H54 (cell line): ENCODE data around the gene LMF1.

ENCODE experiments used
- DNase-seq: peaks from one replicate; pipeline ENCODE4 v3.0.0; 2011; ENCODE audit warnings: low spot score, mixed read lengths; ENCODE audit not compliant: insufficient read length
- FAIRE-seq: peaks from 3 replicates; lab custom pipeline; 2011; peaks lifted over from hg19 to GRCh38; lab: Jason Lieb, UNC
- POLR2A ChIP-seq: IDR thresholded peaks from 2 replicates; pipeline ENCODE4 v1.6.1; 2011; ENCODE audit warnings: low read depth, mild to moderate bottlenecking, low read length

Gene LMF1

DNA sequence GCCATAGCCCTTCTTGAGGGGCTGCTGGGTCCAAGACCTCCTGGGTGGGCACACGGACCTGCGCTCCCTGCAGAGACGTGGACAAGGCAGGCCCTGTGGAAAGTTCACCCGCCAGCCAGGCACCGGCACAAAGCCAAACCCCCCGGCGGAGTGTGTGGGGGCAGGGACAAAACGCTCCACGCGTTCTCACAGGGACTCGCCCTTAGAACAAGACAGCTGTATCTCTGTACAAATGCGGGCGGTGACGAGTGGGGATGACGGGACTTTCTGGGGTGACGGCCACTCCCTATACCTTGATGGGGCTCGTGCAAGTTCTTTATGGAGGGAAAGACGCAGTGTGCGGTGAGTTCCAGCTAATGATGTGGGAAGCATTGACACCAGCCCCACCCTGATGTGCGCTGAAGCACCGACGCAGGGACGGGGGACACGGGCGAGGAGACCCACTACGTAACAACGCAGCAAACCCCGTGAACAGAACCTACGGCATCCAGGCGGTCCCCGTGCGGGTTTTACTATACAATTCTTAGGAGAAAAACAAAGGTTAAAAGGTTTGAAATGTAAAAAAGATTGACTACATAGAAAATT lies 49.4 kb downstream of the LMF1 start:
- no peak for TF ChIP-seq POLR2A
- no peak for DNase-seq
- FAIRE-seq = no peak

DNA sequence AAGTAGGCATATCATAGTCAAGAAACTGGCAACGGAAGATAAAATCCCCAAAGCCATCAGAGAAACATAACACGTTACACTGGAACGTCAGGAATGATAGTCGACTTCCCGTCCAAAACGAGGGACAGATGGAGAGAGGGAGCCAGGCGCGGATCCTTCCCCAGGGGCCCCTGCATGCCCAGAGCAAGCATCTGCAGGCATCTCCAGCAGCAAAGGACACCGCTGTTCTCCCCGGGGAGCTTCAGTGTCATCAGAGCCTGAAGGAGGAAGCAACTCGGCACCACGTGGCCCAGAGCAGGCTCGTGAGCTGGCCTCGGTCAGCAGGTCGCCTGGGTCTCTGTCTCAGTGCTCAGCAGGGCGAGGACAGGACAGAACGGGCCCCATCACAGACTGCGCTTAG lies 50.1 kb downstream of the LMF1 start:
- FAIRE-seq = no peak
- no peak for DNase-seq

DNA sequence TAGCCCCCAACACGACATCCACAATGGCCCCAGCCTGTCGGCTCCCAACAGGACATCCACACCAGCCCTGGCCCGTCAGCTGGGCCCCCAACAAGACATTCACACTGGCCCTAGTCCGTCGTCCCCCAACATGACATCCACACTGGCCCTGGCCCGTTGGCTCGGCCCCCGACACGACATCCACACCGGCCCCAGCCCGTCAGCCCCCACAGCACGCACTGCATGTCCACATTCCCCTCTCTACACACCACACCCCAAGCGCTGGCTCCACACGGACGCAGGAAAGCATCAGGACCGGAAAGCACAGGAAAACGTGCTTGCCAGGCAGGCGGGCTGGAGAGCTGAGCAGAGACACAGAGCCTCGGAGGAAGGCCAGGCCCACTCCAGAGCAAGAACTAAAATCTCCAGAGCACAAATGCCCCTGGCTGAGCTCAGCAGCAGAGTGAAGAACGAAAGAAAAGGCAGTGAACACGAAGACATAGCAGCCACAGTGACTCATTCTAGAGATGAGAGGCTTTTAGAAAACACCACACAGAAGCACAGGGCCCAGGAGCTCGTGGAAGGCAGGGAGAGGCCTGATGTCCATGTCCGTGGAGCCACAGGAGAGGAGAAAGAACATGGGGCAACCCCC lies 50.6 kb downstream of the LMF1 start:
- no peak for TF ChIP-seq POLR2A
- FAIRE-seq = no peak
- DNase-seq = no peak

More for the DNA sequence above, 50.1 kb downstream of the LMF1 start:
- no peak for TF ChIP-seq POLR2A

DNA sequence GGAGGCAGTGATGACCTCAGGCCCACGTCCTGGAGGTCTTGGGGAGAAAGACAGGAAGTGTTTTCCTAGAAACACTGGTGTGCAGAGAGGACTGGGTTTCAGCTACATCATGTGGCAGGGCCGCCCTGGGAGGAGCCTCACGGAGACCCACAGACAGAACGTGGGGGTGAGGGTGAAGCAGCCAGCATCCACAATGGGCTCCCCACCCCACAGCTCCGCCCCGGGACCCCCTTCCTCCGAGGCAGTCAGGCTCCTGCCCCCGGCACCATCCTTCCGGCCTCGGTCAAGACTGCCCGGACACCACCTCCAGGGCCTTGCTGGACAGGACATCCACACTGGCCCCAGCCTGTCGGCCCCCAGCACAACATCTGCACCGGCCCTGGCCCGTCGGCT lies 51.1 kb downstream of the LMF1 start:
- FAIRE-seq (no peak), DNase-seq (no peak)
- no peak for TF ChIP-seq POLR2A

DNA sequence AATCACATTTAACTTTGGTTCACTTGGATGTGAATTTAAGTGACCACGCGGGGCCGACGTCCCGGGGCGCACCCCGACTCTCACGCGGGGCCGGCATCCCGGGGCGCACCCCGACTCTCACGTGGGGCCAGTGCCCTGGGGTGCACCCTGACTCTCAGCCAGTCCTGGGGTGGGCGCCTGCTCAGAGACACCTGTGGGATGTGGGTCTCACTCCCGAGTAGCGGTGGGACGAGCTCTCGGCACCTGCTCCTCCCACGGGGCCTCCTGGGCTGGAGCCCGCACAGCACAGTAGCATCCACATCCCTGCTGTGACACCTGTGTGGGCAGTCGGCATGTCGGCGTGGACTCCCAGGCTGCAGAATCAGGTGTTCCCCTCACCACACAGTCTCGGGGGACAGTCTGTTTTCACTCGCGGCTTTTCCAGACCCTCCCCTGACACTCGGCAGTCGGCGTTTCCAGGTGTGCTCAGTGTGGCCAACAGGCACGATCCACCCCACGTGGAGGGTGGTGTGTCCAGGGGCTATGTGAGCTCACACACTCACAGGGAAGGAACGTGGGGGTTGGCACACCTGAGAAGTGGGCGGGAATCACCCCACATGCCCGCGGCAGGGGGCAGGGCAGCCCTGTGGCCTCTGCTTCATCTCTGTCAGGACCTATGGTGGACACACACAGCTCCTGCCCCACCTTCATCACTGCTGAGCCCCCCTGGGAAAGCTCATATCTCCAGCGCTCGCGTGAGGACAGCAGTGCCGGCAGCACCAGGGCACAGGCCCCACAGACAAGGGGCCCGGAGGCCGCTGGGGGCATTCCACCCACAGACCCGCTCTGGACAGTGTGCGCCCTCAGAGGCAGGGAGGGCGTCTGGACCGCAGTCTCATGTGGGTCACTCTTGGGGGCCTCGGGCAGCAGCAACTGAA lies 51.8 kb downstream of the LMF1 start:
- no peak for TF ChIP-seq POLR2A
- FAIRE-seq = no peak
- DNase-seq = no peak

DNA sequence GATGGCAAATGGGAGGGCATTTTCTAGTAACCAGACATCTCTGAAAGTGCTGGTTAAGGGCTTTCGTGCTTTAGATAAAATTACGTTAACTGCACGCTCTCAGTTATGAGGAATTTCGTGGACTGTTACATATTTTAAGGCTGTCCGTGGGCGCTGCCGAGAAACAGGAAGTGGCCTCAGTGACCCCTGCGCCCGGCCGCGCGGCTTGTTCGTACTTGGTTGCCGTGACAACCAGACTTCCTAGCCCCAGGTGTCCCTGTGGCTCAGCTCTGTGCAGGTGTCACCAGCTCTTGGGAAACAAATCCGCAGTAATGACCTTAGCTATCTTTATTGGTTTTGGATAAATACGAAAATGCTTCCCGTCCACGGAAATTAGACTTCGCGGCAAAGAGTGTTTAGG lies 52.7 kb downstream of the LMF1 start:
- no peak for DNase-seq
- FAIRE-seq = no peak
- TF ChIP-seq POLR2A = no peak

DNA sequence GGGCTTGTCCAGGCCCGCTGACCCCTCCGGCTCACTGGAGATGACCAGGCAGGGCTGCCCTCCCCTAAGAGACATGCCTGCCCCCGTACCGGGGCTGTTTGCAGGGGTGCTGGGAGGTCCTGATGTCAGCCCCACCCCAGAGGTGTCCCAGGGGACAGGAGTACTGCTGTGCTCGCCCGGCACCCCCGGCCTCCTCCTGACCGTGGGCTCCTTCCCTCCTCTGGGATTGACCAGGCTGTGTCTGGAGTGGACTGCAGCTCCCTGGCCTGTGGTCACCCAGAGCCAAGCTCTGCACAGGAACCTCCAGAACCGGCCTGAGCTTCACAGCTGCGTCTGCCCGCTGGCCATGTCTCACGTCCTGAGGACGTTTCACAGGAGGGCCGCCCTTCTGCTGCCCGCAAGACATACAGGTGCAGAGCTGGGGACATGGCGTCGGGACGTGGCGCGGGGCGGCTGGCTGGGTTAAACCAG lies 53.2 kb downstream of the LMF1 start:
- TF ChIP-seq POLR2A = no peak
- DNase-seq (no peak), FAIRE-seq (no peak)

DNA sequence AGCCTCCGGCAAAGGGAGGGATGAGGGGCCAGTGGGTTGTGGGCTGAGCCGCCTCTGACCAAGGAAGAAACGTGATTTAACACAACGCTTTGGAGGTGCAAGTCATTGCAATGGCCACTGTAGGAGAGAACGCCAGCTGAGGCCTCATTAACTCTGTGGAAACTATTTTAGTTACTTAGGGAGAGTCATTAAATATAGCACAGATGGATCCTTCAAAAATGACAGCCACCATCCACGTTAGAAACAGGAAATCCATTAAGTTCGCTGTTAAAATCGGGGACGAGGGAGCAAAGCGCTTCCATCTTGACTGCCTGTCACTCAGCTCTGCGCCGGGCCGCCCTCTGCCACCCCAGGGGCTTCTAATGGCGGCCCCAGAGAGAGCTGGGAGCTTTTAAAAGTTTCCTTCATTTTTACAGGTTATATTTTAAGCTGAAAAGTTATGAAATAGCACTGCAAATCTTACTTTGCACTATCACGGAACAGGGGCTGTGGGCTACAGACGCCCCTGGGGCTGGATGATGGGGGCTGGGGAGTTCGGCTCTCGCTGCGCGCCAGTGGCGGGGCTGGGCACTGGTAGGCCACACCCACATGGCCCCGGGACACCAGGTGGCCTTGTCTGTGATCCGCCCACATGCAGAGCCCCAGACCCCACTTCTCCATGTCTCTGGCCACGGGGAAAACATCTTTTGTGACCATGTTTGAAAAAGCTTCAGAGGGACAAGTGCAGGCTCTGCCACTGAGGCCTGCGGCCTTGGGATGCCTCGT lies 54.6 kb downstream of the LMF1 start:
- no peak for TF ChIP-seq POLR2A
- DNase-seq = no peak
- FAIRE-seq = no peak

DNA sequence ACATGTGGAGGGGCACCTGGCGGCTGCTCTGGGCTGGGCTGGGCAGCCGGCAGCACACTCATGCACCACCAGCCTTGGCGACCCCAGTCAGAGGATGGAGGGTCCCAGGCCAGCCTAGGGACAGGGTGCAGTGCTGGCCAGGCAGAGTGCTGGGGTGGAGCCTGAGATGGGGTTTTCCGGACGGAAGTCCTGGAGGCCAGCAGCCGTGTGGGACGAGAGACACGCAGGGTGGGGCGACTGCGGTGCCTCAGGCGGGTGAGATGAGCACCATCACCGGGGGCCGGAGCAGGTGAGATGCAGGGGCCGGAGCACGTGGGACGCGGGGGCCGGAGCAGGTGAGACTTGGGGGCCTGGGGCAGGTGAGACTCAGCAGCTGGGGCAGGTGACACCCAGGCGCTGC lies 55.2 kb downstream of the LMF1 start:
- no peak for TF ChIP-seq POLR2A
- DNase-seq (no peak), FAIRE-seq (no peak)

DNA sequence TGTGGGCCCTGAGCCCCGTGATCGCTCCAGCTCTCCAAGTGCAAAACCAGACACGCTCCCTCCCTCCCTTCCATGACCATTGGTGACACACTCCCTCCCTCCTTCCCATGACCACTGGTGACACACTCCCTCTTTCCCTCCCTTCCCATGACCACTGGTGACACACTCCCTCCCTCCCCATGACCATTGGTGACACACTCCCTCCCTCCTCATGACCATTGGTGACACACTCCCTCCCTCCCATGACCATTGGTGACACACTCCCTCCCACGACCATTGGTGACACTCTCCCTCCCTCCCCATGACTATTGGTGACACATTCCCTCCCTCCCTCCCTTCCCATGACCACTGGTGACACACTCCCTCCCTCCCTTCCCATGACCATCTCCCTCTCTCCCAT lies 56.3 kb downstream of the LMF1 start:
- TF ChIP-seq POLR2A = no peak
- DNase-seq (no peak), FAIRE-seq (peak; percentile 64)

DNA sequence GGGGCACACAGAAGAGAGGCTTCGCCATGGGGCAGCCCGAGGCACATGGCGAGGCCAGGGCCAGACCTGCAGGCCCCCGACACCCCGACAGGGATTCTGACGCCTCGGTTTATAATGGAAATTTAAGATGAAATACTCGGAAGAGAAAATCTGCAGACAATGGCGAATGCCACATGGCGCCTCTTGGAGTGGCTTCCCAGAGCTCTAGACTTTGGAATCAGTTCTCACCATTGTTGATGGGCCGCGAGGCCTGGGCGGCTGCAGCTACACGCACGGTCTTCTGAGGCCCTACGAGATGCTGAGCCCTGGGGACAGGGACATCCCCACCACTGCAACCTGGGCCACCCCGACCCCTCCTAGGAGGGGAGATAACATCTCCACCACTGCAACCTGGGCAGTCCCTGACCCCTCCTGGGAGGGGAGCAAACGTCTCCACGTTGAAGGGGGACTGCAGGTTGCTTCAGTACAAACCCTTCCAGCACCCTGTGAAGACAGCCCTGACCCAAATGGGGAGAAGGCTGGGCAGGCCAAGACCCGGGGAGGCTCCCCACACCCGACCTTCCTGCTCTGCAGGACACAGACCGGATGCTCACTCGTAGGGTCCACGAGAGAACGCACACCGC lies 56.9 kb downstream of the LMF1 start:
- DNase-seq (no peak), FAIRE-seq (no peak)
- TF ChIP-seq POLR2A = no peak

DNA sequence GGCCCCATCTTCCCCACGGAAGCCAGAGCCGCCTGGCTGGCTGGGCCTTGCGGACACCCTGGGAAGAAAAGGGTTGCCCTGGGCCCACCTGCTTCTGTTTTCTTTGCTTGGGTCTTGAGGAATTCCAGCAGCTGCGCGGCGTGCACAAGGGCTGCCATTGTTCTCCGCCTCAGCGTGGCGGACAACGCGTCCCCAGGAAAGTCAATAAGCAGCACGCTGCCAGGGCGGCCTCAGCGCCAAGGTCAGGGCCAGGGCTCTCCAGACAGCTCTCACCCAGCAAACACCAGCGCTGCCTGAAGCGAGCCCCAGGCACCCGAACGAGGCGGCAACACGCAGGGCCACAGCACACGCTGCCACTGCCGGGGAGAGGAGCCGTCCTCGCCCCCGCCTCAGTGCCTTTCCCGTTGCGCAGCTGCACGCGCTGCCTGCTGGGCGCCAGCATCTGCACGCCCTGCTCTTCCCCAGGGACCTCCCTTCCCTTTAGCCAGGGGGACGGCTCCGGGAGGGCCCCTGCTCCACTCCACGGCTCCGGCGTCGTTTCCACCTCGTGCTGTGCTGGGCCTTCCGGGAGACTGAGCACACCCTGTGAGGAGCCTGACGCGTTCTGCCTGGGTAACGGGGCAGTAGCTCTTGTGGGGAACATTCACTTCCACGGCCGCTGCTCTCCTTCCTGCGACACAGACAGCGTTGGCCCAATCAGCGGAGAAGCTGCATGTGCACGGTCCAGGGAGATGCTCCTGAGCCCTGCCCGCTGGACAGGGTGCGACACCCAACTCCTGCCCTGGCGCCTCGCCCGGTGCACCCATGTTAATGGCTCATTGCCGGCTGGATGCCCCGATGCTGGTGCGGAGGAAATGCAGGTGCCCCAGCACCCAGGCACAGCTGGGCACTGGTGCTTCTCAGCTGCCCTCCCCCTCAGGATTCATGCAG lies 57.8 kb downstream of the LMF1 start:
- FAIRE-seq (no peak), DNase-seq (no peak)

More for the DNA sequence above, 57.8 kb downstream of the LMF1 start:
- no peak for TF ChIP-seq POLR2A
